A673 (cell line): ENCODE results near the gene NOC4L. TPM values are rescaled to one million over a fixed set of nuclear protein-coding genes. Genes with fewer than 3 reads are reported as not detected.

Source experiments
- BruUV-seq: library from RNA; stranded (reverse); fragments of 400-500 nt; replicated peaks from 2 replicates; lab custom pipeline; 2021; lab: Mats Ljungman, UMichigan
- CTCF ChIA-PET: fragments of 300-600 bp; sonication (Branson Sonifier 250); formaldehyde crosslinking; loops from one replicate; lab custom pipeline; 2022; ENCODE audit warnings: antibody characterized with exemption; lab: Charles Lee
- POLR2A ChIA-PET: fragments of 300-600 bp; sonication (Branson Sonifier 250); formaldehyde crosslinking; loops from one replicate; lab custom pipeline; 2022; ENCODE audit warnings: antibody characterized with exemption; ENCODE audit not compliant: low non-redundant PET; lab: Charles Lee
- DNase-seq: peaks from one replicate; pipeline ENCODE4 v3.0.0-alpha.2; 2015; ENCODE audit warnings: low spot score
- H3K27ac ChIP-seq: fragments of 200-600 bp; sonication (generic); 2 replicates; pipeline ENCODE4 v1.5.1; 2016; ENCODE audit warnings: mixed run types, low read depth, mild to moderate bottlenecking, mixed read lengths, antibody characterized with exemption, low read length; ENCODE audit not compliant: poor library complexity, severe bottlenecking
- H3K27me3 ChIP-seq: fragments of 200-600 bp; sonication (generic); replicated peaks from 2 replicates; pipeline ENCODE4 v1.6.1; 2017; ENCODE audit warnings: mixed run types, low read depth, mild to moderate bottlenecking, mixed read lengths, antibody characterized with exemption, low read length; ENCODE audit not compliant: insufficient read depth, poor library complexity
- H3K36me3 ChIP-seq: fragments of 200-600 bp; sonication (generic); 2 replicates; pipeline ENCODE4 v1.6.1; 2016; ENCODE audit warnings: mixed run types, mild to moderate bottlenecking, mixed read lengths, antibody characterized with exemption, low read length; ENCODE audit not compliant: insufficient read depth, poor library complexity, severe bottlenecking
- H3K4me1 ChIP-seq: fragments of 200-600 bp; sonication (generic); 2 replicates; pipeline ENCODE4 v1.6.1; 2017; ENCODE audit warnings: mixed run types, mild to moderate bottlenecking, mixed read lengths, antibody characterized with exemption, low read length; ENCODE audit not compliant: insufficient read depth, poor library complexity, severe bottlenecking
- H3K4me3 ChIP-seq: fragments of 200-600 bp; sonication (generic); 2 replicates; pipeline ENCODE4 v1.5.1; 2016; ENCODE audit warnings: low read depth, mixed run types, mild to moderate bottlenecking, mixed read lengths, low read length; ENCODE audit not compliant: poor library complexity, severe bottlenecking
- H3K9me3 ChIP-seq: fragments of 200-600 bp; sonication (generic); 2 replicates; pipeline ENCODE4 v1.6.1; 2016; ENCODE audit warnings: mixed run types, low read depth, mild to moderate bottlenecking, mixed read lengths, antibody characterized with exemption, low read length; ENCODE audit not compliant: poor library complexity, severe bottlenecking
- CTCF ChIP-seq: fragments of 300-800, 200-600 bp; sonication (generic); conservative IDR thresholded peaks from 2 replicates; pipeline ENCODE4 v1.5.1; 2017; ENCODE audit warnings: low read depth, mild to moderate bottlenecking, antibody characterized with exemption, low read length, moderate library complexity, mixed read lengths
- EZH2 ChIP-seq: fragments of 200-600 bp; sonication (generic); IDR thresholded peaks from 2 replicates; pipeline ENCODE4 v1.6.1; 2017; ENCODE audit warnings: borderline replicate concordance, low read depth, mild to moderate bottlenecking, mixed read lengths, antibody characterized with exemption, low read length; ENCODE audit not compliant: poor library complexity, severe bottlenecking
- intact Hi-C: fragments of 100-400 bp; cut with micrococcal nuclease; formaldehyde crosslinking; loops from one replicate; pipeline ENCODE4 v1.10.0; 2022; ENCODE audit not compliant: unreplicated experiment
- total RNA-seq: library from RNA; stranded (reverse); gene quantifications from 2 replicates; pipeline ENCODE4 v1.2.3, GENCODE V29; 2021

NOC4L gene
- total RNA-seq, 1 experiment from 2014 or later = 46.9 TPM

- Histone ChIP-seq H3K9me3 (no peaks in the 10 kb centered on the region), H3K36me3 (no peaks in the 10 kb centered on the region), H3K27me3 (peaks cover 19% of the 10 kb centered on the region), H3K4me1 (peaks cover 10% of the 10 kb centered on the region), H3K4me3 (no peak overlapping the region), H3K27ac (no peak overlapping the region)
- CTCF ChIA-PET = no interaction called here
- intact Hi-C loops = no loop called here
- TF ChIP-seq CTCF (no peak), EZH2 (no peak)
- no TSS peak for BruUV-seq
- DNase-seq = no peak
- POLR2A ChIA-PET = no interaction called here
Observed at GRCh38 chr12:132201391-132202120, 57.3 kb downstream of the NOC4L start.

Other genes with a start within 250 kb of the NOC4L start
- gene ULK1, start 249.8 kb upstream of the NOC4L start, total RNA-seq = 56.1 and 57.3 TPM in 2 replicates
- gene PUS1, start 215.2 kb upstream of the NOC4L start, total RNA-seq = 83.3 and 103 TPM in 2 replicates
- gene EP400, start 194.5 kb upstream of the NOC4L start, total RNA-seq = 80.1 and 91.4 TPM in 2 replicates
- gene DDX51, start 138 bp upstream of the NOC4L start, total RNA-seq = 35.4 and 38.9 TPM in 2 replicates
- 3.9 and 7.4 TPM in 2 replicates for gene GALNT9, start 185.1 kb downstream of the NOC4L start, total RNA-seq